Choroid plexus epithelial cell (primary cell): Measurements from ENCODE around the gene CENATAC.
"Not testable (repeated sequence)": the region's sequence is repeated elsewhere in the genome, so short reads cannot be mapped to it uniquely, and the experiment has no call there.

Source experiments
- DNase-seq: peaks from one replicate; pipeline ENCODE4 v3.0.0-alpha.2; 2010; ENCODE audit warnings: low read depth
- H3K4me3 ChIP-seq: 2 replicates; pipeline ENCODE4 v1.5.1; 2011; ENCODE audit warnings: low read depth, mild to moderate bottlenecking, control low read depth, low read length, moderate library complexity
- TF ChIP-seq, protein P1 (sequence below): conservative IDR thresholded peaks from 2 replicates; pipeline ENCODE4 v1.5.1; 2011; ENCODE audit warnings: low read depth, mild to moderate bottlenecking, control low read depth, inconsistent platforms, low read length, moderate library complexity

The CENATAC gene

DNA sequence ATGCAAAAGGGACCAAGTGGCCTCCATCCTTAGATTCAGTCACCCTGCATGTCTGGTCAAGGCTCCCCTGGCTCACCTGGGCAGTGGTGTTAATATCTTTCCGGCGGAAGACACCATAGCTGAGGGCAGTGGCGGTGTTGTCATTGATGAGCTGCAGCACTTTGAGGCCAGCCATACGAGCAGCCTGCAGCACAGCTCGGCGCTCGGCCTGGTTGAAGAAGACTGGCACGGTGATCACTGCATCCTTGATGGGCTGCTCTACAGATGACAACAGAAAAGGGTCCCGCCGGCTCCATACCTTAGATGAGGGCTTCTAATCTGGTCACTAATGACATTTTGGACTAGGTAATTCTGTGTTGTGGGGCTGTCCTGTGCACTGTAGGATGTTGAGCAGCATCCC is 56.5 kb downstream of the CENATAC start:
- TF ChIP-seq, protein P1, sequence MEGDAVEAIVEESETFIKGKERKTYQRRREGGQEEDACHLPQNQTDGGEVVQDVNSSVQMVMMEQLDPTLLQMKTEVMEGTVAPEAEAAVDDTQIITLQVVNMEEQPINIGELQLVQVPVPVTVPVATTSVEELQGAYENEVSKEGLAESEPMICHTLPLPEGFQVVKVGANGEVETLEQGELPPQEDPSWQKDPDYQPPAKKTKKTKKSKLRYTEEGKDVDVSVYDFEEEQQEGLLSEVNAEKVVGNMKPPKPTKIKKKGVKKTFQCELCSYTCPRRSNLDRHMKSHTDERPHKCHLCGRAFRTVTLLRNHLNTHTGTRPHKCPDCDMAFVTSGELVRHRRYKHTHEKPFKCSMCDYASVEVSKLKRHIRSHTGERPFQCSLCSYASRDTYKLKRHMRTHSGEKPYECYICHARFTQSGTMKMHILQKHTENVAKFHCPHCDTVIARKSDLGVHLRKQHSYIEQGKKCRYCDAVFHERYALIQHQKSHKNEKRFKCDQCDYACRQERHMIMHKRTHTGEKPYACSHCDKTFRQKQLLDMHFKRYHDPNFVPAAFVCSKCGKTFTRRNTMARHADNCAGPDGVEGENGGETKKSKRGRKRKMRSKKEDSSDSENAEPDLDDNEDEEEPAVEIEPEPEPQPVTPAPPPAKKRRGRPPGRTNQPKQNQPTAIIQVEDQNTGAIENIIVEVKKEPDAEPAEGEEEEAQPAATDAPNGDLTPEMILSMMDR = no peak
- no peak for DNase-seq
- H3K4me3 ChIP-seq = no peak overlapping the region

DNA sequence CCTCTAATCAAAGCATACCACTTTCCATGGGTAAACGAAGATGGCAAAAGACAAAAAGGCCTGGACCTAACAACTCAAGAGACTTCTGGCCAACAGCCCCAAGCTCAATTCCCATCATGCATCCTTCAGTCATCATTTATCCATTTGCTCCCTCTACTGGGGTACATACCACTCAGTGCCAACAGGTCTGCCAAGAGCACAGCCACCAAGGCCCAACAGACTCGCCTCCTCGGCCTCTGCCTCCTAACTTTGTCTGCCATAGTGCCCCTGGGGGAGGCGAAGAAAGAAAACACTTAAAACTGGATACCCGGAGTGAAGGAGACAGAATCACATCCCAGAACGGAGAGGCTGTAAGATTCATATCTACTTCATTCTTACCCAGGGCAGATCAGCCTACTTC is 58.0 kb downstream of the CENATAC start:
- TF ChIP-seq, protein P1 = peak; percentile 28
- DNase-seq = peak; percentile 50

DNA sequence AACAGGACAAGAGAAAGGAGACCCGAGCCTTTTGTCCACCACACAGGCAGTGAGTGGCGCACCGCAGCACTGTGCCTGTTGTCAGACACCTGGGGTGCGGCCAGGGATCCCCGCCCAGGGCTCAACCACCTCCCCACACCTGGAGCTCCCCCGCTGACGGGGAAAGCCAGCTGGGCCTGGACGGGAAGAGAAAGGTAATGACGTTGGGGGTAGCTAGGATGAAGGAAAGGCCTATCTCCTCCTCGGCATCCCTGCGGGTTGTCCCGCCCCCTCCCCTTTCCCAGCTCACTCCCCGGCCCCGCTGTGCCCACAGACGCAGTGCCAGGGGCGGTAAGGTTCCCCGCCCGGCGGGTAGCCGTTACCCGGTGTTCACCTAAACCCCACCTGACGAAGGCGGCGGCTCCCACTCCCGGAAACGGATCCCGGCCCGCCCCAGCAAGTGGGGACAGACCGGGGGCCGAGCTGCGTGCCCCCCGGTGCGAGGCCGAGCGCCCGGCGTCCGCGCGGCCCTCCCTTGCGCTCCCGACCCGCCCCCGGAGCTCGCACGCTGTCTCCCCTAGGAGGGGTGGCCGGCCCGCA is 58.6 kb downstream of the CENATAC start:
- no peak for DNase-seq
- TF ChIP-seq, protein P1 = no peak
- peak overlapping the region; percentile 88 for H3K4me3 ChIP-seq

More for the DNA sequence above, 58.0 kb downstream of the CENATAC start:
- peak overlapping the region; percentile 88 for H3K4me3 ChIP-seq

DNA sequence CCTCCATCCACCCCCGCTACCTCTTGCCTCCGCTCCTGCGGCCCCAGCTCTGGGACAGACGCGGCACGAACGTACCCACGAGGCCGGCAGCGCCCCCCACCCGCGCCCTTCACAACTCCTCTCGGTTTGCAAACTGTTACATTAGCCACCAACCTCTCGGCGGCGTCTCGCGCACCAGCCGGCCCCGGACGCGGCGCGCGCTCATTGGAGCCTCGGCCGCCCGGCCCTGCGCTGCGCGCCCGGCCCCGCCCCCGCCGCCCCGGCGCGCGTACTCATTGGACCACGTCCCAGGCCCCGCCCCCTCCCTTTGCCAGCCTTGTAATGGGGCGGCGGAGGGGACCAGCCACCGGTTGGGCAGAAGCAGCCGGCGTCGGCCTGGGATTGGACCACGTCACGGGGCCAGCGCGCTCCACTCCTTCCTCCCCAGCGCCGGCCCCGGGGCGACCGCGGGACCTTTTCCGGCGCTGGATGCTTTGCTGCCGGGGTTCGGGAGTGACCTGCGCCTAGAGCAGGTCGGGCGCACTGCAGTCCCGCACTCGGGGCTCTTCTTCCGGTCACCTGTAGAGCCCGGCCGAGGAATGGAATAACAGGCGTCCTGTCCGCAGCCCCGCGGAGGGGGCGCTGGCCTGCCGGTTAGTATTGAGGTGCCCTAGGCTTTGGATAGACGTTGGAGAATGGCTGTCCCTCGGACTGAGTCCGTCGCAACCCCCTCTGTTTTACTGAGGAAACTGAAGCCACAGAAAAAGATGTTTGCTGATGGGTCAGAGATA is 59.2 kb downstream of the CENATAC start, which contains the start of gene HYOU1:
HYOU1 (minus strand) TSS at position 206 of the 770 bp plus-strand sequence. CDS start 1,045 bp downstream, outside the sequence.
- peak; percentile 97 for DNase-seq
- peak within 1 kb of the TSS; percentile 88 for H3K4me3 ChIP-seq
- TF ChIP-seq, protein P1 = peak; percentile 53

DNA sequence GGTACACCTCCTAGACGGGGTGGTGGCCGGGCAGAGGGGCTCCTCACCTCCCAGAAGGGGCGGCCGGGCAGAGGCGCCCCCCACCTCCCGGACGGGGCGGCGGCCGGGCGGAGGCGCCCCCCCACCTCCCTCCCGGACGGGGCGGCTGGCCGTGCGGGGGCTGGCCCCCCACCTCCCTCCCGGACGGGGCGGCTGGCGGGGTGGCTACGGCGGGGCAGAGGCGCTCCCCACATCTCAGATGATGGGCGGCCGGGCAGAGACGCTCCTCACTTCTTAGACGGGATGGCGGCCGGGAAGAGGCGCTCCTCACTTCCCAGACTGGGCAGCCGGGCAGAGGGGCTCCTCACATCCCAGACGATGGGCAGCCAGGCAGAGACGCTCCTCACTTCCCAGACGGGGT is 61.2 kb downstream of the CENATAC start:
- not testable (repeated sequence) for DNase-seq, H3K4me3 ChIP-seq

DNA sequence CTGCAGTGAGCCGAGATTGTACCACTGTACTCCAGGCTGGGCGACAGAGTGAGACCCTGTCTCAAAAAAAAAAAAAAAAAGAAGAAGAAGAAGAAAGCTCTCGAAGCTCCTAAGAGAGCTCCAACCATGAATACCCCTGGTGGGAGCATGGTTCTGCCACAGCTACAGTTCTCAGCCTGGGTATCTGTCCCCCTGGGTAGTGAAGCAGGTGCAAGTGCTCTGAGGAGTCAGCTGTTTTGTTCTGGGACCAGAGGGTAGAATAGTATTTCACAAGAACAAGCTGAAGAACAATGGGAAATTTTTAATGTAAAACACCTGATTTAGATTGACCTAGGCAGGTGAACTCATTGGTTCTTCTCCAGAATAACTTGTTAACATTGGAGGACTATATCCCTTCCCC is 63.3 kb downstream of the CENATAC start:
- TF ChIP-seq, protein P1 = no peak
- DNase-seq = no peak
- H3K4me3 ChIP-seq = no peak overlapping the region

DNA sequence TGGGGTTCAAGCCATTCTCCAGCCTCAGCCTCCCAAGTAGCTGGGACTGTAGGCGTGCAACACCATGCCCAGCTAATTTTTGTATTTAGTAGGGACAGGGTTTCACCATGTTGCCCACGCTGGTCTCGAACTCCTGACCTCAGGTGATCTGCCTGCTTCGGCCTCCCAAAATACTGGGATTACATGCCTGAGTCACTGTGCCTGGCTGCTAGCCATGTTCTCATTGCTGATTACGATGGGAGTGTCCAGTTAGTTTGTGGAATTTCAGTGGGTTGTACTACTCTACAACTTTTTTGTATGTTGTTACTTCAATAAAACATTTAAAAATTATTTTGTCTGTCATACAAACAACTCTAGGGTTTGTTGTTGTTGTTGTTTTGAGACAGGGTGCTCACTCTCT is 64.8 kb downstream of the CENATAC start:
- TF ChIP-seq, protein P1 = no peak
- no peak overlapping the region for H3K4me3 ChIP-seq
- DNase-seq = peak; percentile 74
